AG04449 (cell line): ENCODE measurements around the gene LDB3.
"Not testable (repeated sequence)": the region's sequence is repeated elsewhere in the genome, so short reads cannot be mapped to it uniquely, and the experiment has no call there.

Experiments
- CTCF ChIA-PET: fragments of 350-600 bp; formaldehyde crosslinking; extraction: SDS; loops from one replicate; lab custom pipeline; 2021; ENCODE audit warnings: antibody characterized with exemption; lab: Yijun Ruan, JAX
- POLR2A ChIA-PET: fragments of 400-600, 350-600 bp; formaldehyde crosslinking; extraction: SDS; loops from one replicate; lab custom pipeline; 2020; ENCODE audit warnings: antibody characterized with exemption, inconsistent platforms; lab: Yijun Ruan, JAX
- DNase-seq: peaks from one replicate; pipeline ENCODE4 v3.0.0-alpha.2; 2010; ENCODE audit warnings: low read depth, low spot score
- H3K4me3 ChIP-seq: 2 replicates; pipeline ENCODE4 v1.5.1; 2011; ENCODE audit warnings: low read depth, mild to moderate bottlenecking, control low read depth, low read length
- TF ChIP-seq, protein P1 (sequence below): IDR thresholded peaks from one replicate; pipeline ENCODE4 v1.5.1; 2011; ENCODE audit warnings: mild to moderate bottlenecking, moderate library complexity, low read length, control low read depth, inconsistent platforms; ENCODE audit not compliant: insufficient read depth; ENCODE audit errors: missing control alignments

Gene LDB3

DNA sequence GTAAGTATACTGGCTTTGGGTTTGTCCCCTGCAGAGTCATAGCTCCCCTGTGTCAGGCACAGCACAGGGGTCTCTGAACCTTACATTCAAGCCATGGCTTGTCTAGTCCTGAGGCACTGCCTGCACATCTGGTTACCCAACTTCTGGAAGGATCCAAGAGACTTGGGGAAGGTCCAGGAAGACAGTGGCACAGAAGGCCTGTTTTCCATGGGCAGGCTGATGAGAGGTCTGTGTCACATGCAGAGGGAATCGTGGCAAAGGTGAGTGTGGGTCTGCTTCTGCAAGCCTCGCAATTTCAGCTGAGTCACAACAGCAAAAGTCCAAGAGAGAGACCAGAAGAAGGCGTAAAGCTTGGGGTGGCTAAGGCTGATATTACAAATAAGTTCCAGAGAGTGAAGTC, 59.7 kb downstream of the LDB3 start:
- POLR2A ChIA-PET = no interaction called here
- no peak for DNase-seq
- CTCF ChIA-PET = interaction anchor here (1.0 to 1.6 kb wide), 2 partner anchors 8 to 16 kb away, joined by 3 to 5 read pairs; no protein-coding TSS in a partner anchor
- TF ChIP-seq, protein P1, sequence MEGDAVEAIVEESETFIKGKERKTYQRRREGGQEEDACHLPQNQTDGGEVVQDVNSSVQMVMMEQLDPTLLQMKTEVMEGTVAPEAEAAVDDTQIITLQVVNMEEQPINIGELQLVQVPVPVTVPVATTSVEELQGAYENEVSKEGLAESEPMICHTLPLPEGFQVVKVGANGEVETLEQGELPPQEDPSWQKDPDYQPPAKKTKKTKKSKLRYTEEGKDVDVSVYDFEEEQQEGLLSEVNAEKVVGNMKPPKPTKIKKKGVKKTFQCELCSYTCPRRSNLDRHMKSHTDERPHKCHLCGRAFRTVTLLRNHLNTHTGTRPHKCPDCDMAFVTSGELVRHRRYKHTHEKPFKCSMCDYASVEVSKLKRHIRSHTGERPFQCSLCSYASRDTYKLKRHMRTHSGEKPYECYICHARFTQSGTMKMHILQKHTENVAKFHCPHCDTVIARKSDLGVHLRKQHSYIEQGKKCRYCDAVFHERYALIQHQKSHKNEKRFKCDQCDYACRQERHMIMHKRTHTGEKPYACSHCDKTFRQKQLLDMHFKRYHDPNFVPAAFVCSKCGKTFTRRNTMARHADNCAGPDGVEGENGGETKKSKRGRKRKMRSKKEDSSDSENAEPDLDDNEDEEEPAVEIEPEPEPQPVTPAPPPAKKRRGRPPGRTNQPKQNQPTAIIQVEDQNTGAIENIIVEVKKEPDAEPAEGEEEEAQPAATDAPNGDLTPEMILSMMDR = no peak
- no peak overlapping the region for H3K4me3 ChIP-seq

DNA sequence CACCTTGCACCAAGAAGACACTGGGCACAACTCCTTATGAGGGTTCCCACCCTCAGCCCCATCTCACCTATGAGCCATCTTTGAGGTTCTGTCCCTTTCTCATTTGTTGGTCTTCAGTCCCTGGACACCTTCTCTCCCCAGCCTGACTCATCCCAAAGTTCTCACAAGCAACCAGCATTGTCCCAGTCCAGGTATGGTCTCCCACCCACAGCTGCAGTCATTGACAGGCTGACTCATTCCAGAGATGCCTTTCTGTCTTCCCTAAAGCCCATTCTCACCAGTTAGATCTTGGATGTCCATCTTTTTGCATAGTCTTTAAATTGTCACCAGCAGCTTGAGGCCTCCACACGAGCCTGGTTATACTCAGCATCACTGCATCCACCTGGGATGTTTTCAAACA, 61.4 kb downstream of the LDB3 start:
- TF ChIP-seq, protein P1 = no peak
- DNase-seq = no peak
- CTCF ChIA-PET = interaction anchor here (0.7 kb wide), 1 partner anchor 8 kb away, joined by 3 read pairs; no protein-coding TSS in a partner anchor
- no peak overlapping the region for H3K4me3 ChIP-seq
- POLR2A ChIA-PET = no interaction called here

DNA sequence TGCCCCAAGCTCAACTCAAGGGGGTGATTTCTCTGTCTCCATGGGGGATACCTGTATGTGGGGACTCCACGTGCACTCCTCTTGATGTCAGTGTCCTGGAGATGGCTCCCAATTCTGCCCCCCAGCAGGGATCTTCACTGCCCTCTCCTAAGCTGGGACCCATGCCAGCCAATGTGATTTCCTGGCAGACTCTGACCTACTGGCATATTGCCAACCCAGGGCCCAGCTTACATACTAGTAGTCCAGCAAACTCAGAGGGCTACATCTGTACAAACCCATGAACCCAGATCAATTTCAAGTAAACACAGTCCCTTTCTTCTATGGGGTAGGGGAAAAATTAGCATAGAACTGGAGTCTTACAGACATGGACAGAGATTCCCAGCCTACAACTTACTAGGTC, 61.9 kb downstream of the LDB3 start:
- no peak overlapping the region for H3K4me3 ChIP-seq
- ChIA-PET POLR2A (no interaction called here), CTCF (interaction anchor here (0.7 kb wide), 1 partner anchor 8 kb away, joined by 3 read pairs; no protein-coding TSS in a partner anchor)
- TF ChIP-seq, protein P1 = no peak
- DNase-seq = no peak

DNA sequence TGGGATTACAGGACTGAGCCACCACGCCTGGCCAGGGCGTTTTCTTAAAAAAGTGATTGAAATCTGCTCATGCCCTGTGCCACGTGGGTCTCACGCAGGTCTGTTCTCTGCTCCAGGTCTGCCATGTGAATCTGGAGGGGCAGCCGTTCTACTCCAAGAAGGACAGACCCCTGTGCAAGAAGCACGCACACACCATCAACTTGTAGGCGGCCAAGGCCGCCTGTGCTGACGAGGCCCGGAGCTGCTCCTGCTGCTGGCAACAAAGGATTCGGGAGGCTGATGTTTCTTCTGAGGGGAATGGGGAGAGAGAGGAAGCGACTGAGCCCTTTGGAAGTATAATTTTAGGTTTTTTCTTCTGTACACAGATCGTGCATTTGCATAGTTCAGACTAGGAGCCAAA, 64.5 kb downstream of the LDB3 start:
- no peak for DNase-seq
- POLR2A ChIA-PET = no interaction called here
- no peak overlapping the region for H3K4me3 ChIP-seq
- TF ChIP-seq, protein P1 = no peak
- CTCF ChIA-PET = interaction anchor here (0.7 to 1.5 kb wide), 3 partner anchors 18 to 207 kb away, joined by 3 to 6 read pairs (median 4); no protein-coding TSS in a partner anchor

GRCh38 chr10:86733260-86733671, 65.0 kb downstream of the LDB3 start:
- CTCF ChIA-PET = interaction anchor here (0.7 to 1.4 kb wide), 3 partner anchors 19 to 207 kb away, joined by 3 to 6 read pairs (median 3); no protein-coding TSS in a partner anchor
- POLR2A ChIA-PET = interaction anchor here (0.6 kb wide), 1 partner anchor 84 kb away, joined by 3 read pairs; no protein-coding TSS in a partner anchor
- no peak overlapping the region for H3K4me3 ChIP-seq
- TF ChIP-seq, protein P1 = no peak
- DNase-seq = no peak

- ChIA-PET CTCF (interaction anchor here (1.3 to 1.9 kb wide), 4 partner anchors 19 to 165 kb away, joined by 3 to 6 read pairs (median 4); no protein-coding TSS in a partner anchor), POLR2A (no interaction called here)
- TF ChIP-seq, protein P1 = no peak
- no peak for DNase-seq
- no peak overlapping the region for H3K4me3 ChIP-seq
These were observed 66.1 kb downstream of the LDB3 start for GRCh38 chr10:86734207-86734988.

GRCh38 chr10:86735278-86735677, 67.0 kb downstream of the LDB3 start:
- DNase-seq, H3K4me3 ChIP-seq, POLR2A ChIA-PET: not testable (repeated sequence)
- CTCF ChIA-PET = interaction anchor here (1.4 to 1.9 kb wide), 2 partner anchors 20 to 24 kb away, joined by 4 read pairs; no protein-coding TSS in a partner anchor
